Naive thymus-derived CD4-positive, alpha-beta T cell (primary cell): ENCODE measurements around the gene FZD2. TPM values are rescaled to one million over a fixed set of nuclear protein-coding genes. Genes with fewer than 3 reads are reported as not detected.

ENCODE experiments used
- ATAC-seq: fragments of 150-1000 bp; cut with Tn5 transposase; 2 replicates; pipeline ENCODE4 v1.10.0; 2021; ENCODE audit warnings: mild to moderate bottlenecking, moderate library complexity
- CTCF ChIA-PET: fragments of 350-600 bp; sonication (Branson Sonifier 250); formaldehyde crosslinking; loops from one replicate; lab custom pipeline; 2021; ENCODE audit warnings: antibody characterized with exemption; lab: Charles Lee
- POLR2A ChIA-PET: fragments of 350-600 bp; sonication (Branson Sonifier 250); formaldehyde crosslinking; loops from one replicate; lab custom pipeline; 2021; ENCODE audit warnings: antibody characterized with exemption, inconsistent platforms; lab: Charles Lee
- DNase-seq, 9 donors: peaks; one replicate each; pipeline versions ENCODE4 v3.0.0 to v3.0.0-alpha.2; 2020 to 2022; ENCODE audit warnings: mixed read lengths in 1 of 9
- H3K27ac ChIP-seq: one replicate; pipeline ENCODE4 v1.7.0; 2013; ENCODE audit warnings: mild to moderate bottlenecking, low read depth, low read length, moderate library complexity
- H3K27me3 ChIP-seq, 2 donors: one replicate each; pipeline ENCODE4 v1.7.0; 2013; ENCODE audit warnings: low read length in 2 of 2, mild to moderate bottlenecking in 2 of 2, moderate library complexity in 2 of 2; ENCODE audit not compliant: control insufficient read depth in 2 of 2, insufficient read depth in 2 of 2
- H3K36me3 ChIP-seq, 3 experiments: 1 replicate in 2 of 3; 2 replicates in 1 of 3; pipeline ENCODE4 v1.7.0; 2013; ENCODE audit warnings: low read length in 3 of 3, mild to moderate bottlenecking in 3 of 3, moderate library complexity in 1 of 3; ENCODE audit not compliant: insufficient read depth in 3 of 3, control insufficient read depth in 2 of 3
- H3K4me1 ChIP-seq, 2 donors: one replicate each; pipeline ENCODE4 v1.7.0; 2013; ENCODE audit warnings: low read length in 2 of 2, mild to moderate bottlenecking in 2 of 2, moderate library complexity in 1 of 2; ENCODE audit not compliant: control insufficient read depth in 2 of 2, insufficient read depth in 2 of 2
- H3K4me3 ChIP-seq: 2 replicates; pipeline ENCODE4 v1.7.0; 2013; ENCODE audit warnings: mild to moderate bottlenecking, low read length
- H3K9me3 ChIP-seq, 3 experiments: 1 replicate in 2 of 3; 2 replicates in 1 of 3; pipeline ENCODE4 v1.7.0; 2013; ENCODE audit warnings: low read length in 3 of 3; ENCODE audit not compliant: control insufficient read depth in 2 of 3
- H3K27ac Mint-ChIP-seq, 9 donors: one replicate each; pipeline ENCODE4 v1.8.0; 2020 to 2022; ENCODE audit warnings: mixed read lengths in 9 of 9, mild to moderate bottlenecking in 8 of 9, moderate library complexity in 5 of 9, inconsistent platforms in 2 of 9
- H3K27me3 Mint-ChIP-seq, 5 donors: one replicate each; pipeline ENCODE4 v1.8.0; 2021 to 2022; ENCODE audit warnings: mixed read lengths in 5 of 5, mild to moderate bottlenecking in 1 of 5
- H3K36me3 Mint-ChIP-seq, 5 donors: one replicate each; pipeline ENCODE4 v1.8.0; 2020 to 2022; ENCODE audit warnings: mixed read lengths in 5 of 5, mild to moderate bottlenecking in 3 of 5, inconsistent platforms in 1 of 5
- H3K4me1 Mint-ChIP-seq, 7 donors: one replicate each; pipeline ENCODE4 v1.8.0; 2020 to 2022; ENCODE audit warnings: mixed read lengths in 7 of 7, mild to moderate bottlenecking in 3 of 7, inconsistent platforms in 1 of 7
- H3K4me3 Mint-ChIP-seq, 10 donors: one replicate each; pipeline ENCODE4 v1.8.0; 2020 to 2022; ENCODE audit warnings: mild to moderate bottlenecking in 10 of 10, mixed read lengths in 10 of 10, moderate library complexity in 6 of 10, inconsistent platforms in 2 of 10
- H3K9me3 Mint-ChIP-seq, 11 donors: one replicate each; pipeline ENCODE4 v1.8.0; 2020 to 2022; ENCODE audit warnings: mixed read lengths in 11 of 11, mild to moderate bottlenecking in 4 of 11, inconsistent platforms in 1 of 11, moderate library complexity in 1 of 11
- intact Hi-C, 2 donors: fragments of 100-400 bp; cut with micrococcal nuclease; formaldehyde crosslinking; loops; one replicate each; pipeline ENCODE4 v1.15.1; 2023
- polyA plus RNA-seq, 2 donors: library from polyadenylated mRNA; unstranded; fragments of 300-500 nt; fragmentation: Illumina TruSeq; gene quantifications; one replicate each; pipeline ENCODE4 v1.2.3, GENCODE V29; 2021
- total RNA-seq, 6 experiments: library from RNA in 5 of 6; stranded (reverse) in 5 of 6; gene quantifications; 1 replicate in 5 of 6; 2 replicates in 1 of 6; pipeline ENCODE4 v1.2.3 and lab custom pipeline; 2021 to 2026

FZD2 gene
- total and polyA plus RNA-seq, 7 experiments from 2014 or later: 0.13 to 1.7 (median 0.17) TPM; not detected in 3

DNA sequence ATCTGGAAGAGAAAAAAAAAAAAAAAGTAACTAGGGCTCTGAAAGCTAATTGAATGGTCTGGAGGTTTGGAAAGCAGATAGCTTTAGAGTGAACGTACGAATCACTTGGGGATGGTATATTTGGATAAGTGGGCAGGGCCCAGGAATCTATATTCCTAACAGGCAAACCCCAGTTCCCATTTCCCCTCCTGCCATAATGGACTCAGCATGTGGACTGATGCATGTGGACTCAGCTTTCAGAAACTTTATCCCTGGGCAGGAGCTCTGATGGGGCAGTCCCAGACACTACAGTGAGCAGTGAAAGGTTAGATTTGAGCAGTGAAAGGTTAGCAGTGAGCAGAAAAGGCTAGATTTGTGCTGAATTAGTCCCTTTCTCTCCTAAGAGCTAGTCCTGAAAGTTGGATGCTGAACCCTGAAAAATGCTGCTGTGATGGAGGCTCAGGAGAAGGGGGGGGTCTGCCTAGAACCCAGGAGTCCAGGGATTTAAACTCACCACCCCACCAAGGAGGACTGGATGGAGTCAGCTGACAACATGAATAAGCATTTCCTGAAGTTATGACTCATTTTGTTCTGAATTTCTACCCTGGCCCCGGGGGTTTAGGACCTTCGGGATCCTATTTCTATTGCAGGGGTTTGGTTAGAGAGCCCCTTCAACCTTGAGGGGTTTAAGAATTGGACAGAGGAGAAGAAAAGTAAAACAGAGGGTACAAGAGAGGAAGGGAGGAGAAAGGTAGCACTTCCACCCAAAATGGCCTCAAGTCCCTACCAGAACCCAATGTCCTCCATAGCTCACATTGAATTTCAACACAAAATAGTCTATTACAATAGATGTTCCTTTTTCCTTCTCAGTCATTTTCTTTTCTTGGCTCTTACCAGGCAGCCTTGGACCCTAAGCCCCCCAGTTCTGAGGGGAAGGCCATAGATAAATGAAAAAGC lies 10.3 kb upstream of the FZD2 start:
- POLR2A ChIA-PET: no interaction called here
- H3K36me3 Mint-ChIP-seq: no peaks in the 10 kb centered on the region
- no peaks in the 10 kb centered on the region for H3K4me1 ChIP-seq

GRCh38 chr17:44547625-44548267 lies 9.5 kb upstream of the FZD2 start:
- POLR2A ChIA-PET: no interaction called here
- H3K4me3 Mint-ChIP-seq: no peak overlapping the region
- intact Hi-C loops: no loop called here
- H3K27me3 Mint-ChIP-seq: peaks cover 16 to 61% (median 44%) of the 10 kb centered on the region in 5 donors
- ATAC-seq: no peak
- H3K9me3 ChIP-seq: no peaks in the 10 kb centered on the region
- CTCF ChIA-PET: interaction anchor here (0.7 kb wide), 2 partner anchors 170 to 1099 kb away, joined by 3 read pairs; no protein-coding TSS in a partner anchor
- H3K4me1 ChIP-seq: no peaks in the 10 kb centered on the region
- no peaks in the 10 kb centered on the region for H3K36me3 Mint-ChIP-seq
- no peaks in the 10 kb centered on the region for H3K36me3 ChIP-seq
- H3K27ac Mint-ChIP-seq: no peak overlapping the region
- H3K9me3 Mint-ChIP-seq: no peaks in the 10 kb centered on the region
- no peaks in the 10 kb centered on the region for H3K27me3 ChIP-seq
- peaks cover 0 to 6% (median 0%) of the 10 kb centered on the region in 7 donors for H3K4me1 Mint-ChIP-seq
- H3K4me3 ChIP-seq: no peak overlapping the region
- DNase-seq: no peak
- H3K27ac ChIP-seq: no peak overlapping the region

More for the DNA sequence above, 10.3 kb upstream of the FZD2 start:
- Mint-ChIP-seq H3K4me1 (peaks cover 0 to 11% (median 0%) of the 10 kb centered on the region in 7 donors), H3K27ac (no peak overlapping the region), H3K27me3 (peaks cover 8 to 53% (median 36%) of the 10 kb centered on the region in 5 donors), H3K9me3 (no peaks in the 10 kb centered on the region), H3K4me3 (no peak overlapping the region)
- CTCF ChIA-PET: interaction anchor here (0.7 kb wide), 1 partner anchor 1099 kb away, joined by 3 read pairs; no protein-coding TSS in a partner anchor
- Histone ChIP-seq H3K4me3 (no peak overlapping the region), H3K27me3 (no peaks in the 10 kb centered on the region), H3K27ac (no peak overlapping the region), H3K9me3 (no peaks in the 10 kb centered on the region), H3K36me3 (no peaks in the 10 kb centered on the region)
- ATAC-seq (peak; percentile 42), DNase-seq (no peak)
- intact Hi-C loops: no loop called here

GRCh38 chr17:44548376-44549230 lies 8.7 kb upstream of the FZD2 start:
- ChIA-PET POLR2A (no interaction called here), CTCF (no interaction called here)
- intact Hi-C loops: no loop called here
- Mint-ChIP-seq H3K36me3 (no peaks in the 10 kb centered on the region), H3K27me3 (peaks cover 16 to 58% (median 42%) of the 10 kb centered on the region in 5 donors), H3K4me1 (peaks cover 0 to 6% (median 0%) of the 10 kb centered on the region in 7 donors), H3K27ac (no peak overlapping the region), H3K4me3 (no peak overlapping the region), H3K9me3 (no peaks in the 10 kb centered on the region)
- ATAC-seq (no peak), DNase-seq (no peak)
- no peaks in the 10 kb centered on the region for H3K27me3 ChIP-seq
- H3K9me3 ChIP-seq: no peaks in the 10 kb centered on the region
- no peak overlapping the region for H3K27ac ChIP-seq
- no peak overlapping the region for H3K4me3 ChIP-seq
- no peaks in the 10 kb centered on the region for H3K36me3 ChIP-seq
- H3K4me1 ChIP-seq: no peaks in the 10 kb centered on the region

GRCh38 chr17:44549686-44550085 lies 7.6 kb upstream of the FZD2 start:
- ATAC-seq (no peak), DNase-seq (no peak)
- H3K9me3 ChIP-seq: no peaks in the 10 kb centered on the region
- intact Hi-C loops: no loop called here
- no peaks in the 10 kb centered on the region for H3K36me3 ChIP-seq
- Mint-ChIP-seq H3K4me1 (peaks cover 0 to 6% (median 0%) of the 10 kb centered on the region in 7 donors), H3K9me3 (no peaks in the 10 kb centered on the region), H3K4me3 (no peak overlapping the region), H3K27me3 (peaks cover 16 to 51% (median 40%) of the 10 kb centered on the region in 5 donors), H3K36me3 (no peaks in the 10 kb centered on the region), H3K27ac (no peak overlapping the region)
- no peak overlapping the region for H3K27ac ChIP-seq
- H3K27me3 ChIP-seq: no peaks in the 10 kb centered on the region
- CTCF ChIA-PET: no interaction called here
- POLR2A ChIA-PET: no interaction called here
- H3K4me1 ChIP-seq: no peaks in the 10 kb centered on the region
- no peak overlapping the region for H3K4me3 ChIP-seq

GRCh38 chr17:44552361-44552760 lies 4.9 kb upstream of the FZD2 start:
- no peak overlapping the region for H3K27ac Mint-ChIP-seq
- Histone ChIP-seq H3K4me3 (no peak overlapping the region), H3K27me3 (peaks cover 0 to 11% of the 10 kb centered on the region in 2 donors), H3K9me3 (no peaks in the 10 kb centered on the region), H3K27ac (no peak overlapping the region), H3K4me1 (peaks cover 3 to 11% of the 10 kb centered on the region in 2 donors), H3K36me3 (no peaks in the 10 kb centered on the region)
- ChIA-PET CTCF (no interaction called here), POLR2A (no interaction called here)
- peaks cover 0 to 1% (median 0%) of the 10 kb centered on the region in 5 donors for H3K36me3 Mint-ChIP-seq
- intact Hi-C loops: no loop called here
- ATAC-seq (no peak), DNase-seq (no peak)
- no peak overlapping the region for H3K4me3 Mint-ChIP-seq
- peaks cover 9 to 17% (median 16%) of the 10 kb centered on the region in 7 donors for H3K4me1 Mint-ChIP-seq
- H3K27me3 Mint-ChIP-seq: peaks cover 34 to 64% (median 46%) of the 10 kb centered on the region in 5 donors
- no peaks in the 10 kb centered on the region for H3K9me3 Mint-ChIP-seq

GRCh38 chr17:44555099-44555498 lies 2.2 kb upstream of the FZD2 start:
- H3K27ac Mint-ChIP-seq: no peak overlapping the region
- Histone ChIP-seq H3K27ac (no peak overlapping the region), H3K4me1 (peaks cover 3 to 11% of the 10 kb centered on the region in 2 donors), H3K9me3 (no peaks in the 10 kb centered on the region), H3K36me3 (no peaks in the 10 kb centered on the region), H3K27me3 (peaks cover 0 to 11% of the 10 kb centered on the region in 2 donors), H3K4me3 (no peak overlapping the region)
- peaks cover 50 to 71% (median 58%) of the 10 kb centered on the region in 5 donors for H3K27me3 Mint-ChIP-seq
- ATAC-seq: no peak
- POLR2A ChIA-PET: no interaction called here
- DNase-seq: no peak
- peaks cover 0 to 3% (median 0%) of the 10 kb centered on the region in 11 donors for H3K9me3 Mint-ChIP-seq
- intact Hi-C loops: no loop called here
- peaks cover 14 to 33% (median 27%) of the 10 kb centered on the region in 7 donors for H3K4me1 Mint-ChIP-seq
- CTCF ChIA-PET: no interaction called here
- peaks cover 0 to 4% (median 3%) of the 10 kb centered on the region in 5 donors for H3K36me3 Mint-ChIP-seq
- H3K4me3 Mint-ChIP-seq: peak overlapping the region in 2 of 10 donors; percentile 94 to 97
